Duodenal mucosa (tissue), 2 donors: ENCODE results near the gene MBOAT7.

Source experiments
- H3K27ac ChIP-seq: one replicate; pipeline ENCODE4 v1.7.0; 2013; ENCODE audit warnings: low read depth, low read length
- H3K27me3 ChIP-seq, 2 donors: one replicate each; pipeline ENCODE4 v1.7.0; 2013; ENCODE audit warnings: low read length in 2 of 2, control low read depth in 1 of 2; ENCODE audit not compliant: insufficient read depth in 2 of 2, control insufficient read depth in 1 of 2
- H3K36me3 ChIP-seq, 2 donors: one replicate each; pipeline ENCODE4 v1.7.0; 2013; ENCODE audit warnings: low read length in 2 of 2, control low read depth in 1 of 2; ENCODE audit not compliant: insufficient read depth in 2 of 2, control insufficient read depth in 1 of 2
- H3K4me1 ChIP-seq, 2 donors: one replicate each; pipeline ENCODE4 v1.7.0; 2013; ENCODE audit warnings: low read length in 2 of 2, control low read depth in 1 of 2; ENCODE audit not compliant: insufficient read depth in 2 of 2, control insufficient read depth in 1 of 2
- H3K4me3 ChIP-seq, 2 donors: one replicate each; pipeline ENCODE4 v1.7.0; 2013; ENCODE audit warnings: low read length in 2 of 2, low read depth in 1 of 2
- H3K9ac ChIP-seq, 2 donors: one replicate each; pipeline ENCODE4 v1.7.0; 2013; ENCODE audit warnings: low read length in 2 of 2, low read depth in 1 of 2
- H3K9me3 ChIP-seq, 2 donors: one replicate each; pipeline ENCODE4 v1.7.0; 2013; ENCODE audit warnings: low read length in 2 of 2, control low read depth in 1 of 2; ENCODE audit not compliant: control insufficient read depth in 1 of 2

The MBOAT7 gene

DNA sequence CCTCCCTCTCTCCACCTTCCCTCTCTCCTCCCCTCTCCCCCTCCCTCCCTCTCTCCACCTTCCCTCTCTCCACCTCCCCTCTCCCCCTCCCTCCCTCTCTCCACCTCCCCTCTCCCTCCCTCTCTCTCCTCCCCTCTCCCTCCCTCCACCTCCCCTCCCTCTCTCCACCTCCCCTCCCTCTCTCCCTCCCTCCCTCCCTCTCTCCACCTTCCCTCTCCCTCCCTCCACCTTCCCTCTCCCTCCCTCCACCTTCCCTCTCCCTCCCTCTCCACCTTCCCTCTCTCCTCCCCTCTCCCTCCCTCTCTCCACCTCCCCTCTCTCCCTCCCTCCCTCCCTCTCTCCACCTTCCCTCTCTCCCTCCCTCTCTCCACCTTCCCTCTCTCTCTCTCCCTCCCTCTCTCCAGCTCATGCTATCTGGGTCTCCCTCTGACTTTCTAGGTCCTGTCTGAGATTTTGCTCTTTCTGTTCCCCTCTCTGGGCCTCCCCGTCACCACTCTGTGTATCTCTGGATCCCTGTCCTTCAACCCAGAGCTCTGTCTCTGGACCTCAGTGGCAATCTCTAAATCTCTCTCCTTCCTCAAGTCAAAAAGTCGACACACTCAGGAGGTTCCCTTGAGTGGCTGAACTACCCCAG lies 55.3 kb downstream of the MBOAT7 start:
- Histone ChIP-seq H3K36me3 (peaks cover 14 to 16% of the 10 kb centered on the region in 2 donors), H3K27me3 (no peaks in the 10 kb centered on the region), H3K4me3 (no peak overlapping the region), H3K27ac (no peak overlapping the region), H3K9ac (no peak overlapping the region), H3K9me3 (no peaks in the 10 kb centered on the region), H3K4me1 (peaks cover 15 to 19% of the 10 kb centered on the region in 2 donors)

DNA sequence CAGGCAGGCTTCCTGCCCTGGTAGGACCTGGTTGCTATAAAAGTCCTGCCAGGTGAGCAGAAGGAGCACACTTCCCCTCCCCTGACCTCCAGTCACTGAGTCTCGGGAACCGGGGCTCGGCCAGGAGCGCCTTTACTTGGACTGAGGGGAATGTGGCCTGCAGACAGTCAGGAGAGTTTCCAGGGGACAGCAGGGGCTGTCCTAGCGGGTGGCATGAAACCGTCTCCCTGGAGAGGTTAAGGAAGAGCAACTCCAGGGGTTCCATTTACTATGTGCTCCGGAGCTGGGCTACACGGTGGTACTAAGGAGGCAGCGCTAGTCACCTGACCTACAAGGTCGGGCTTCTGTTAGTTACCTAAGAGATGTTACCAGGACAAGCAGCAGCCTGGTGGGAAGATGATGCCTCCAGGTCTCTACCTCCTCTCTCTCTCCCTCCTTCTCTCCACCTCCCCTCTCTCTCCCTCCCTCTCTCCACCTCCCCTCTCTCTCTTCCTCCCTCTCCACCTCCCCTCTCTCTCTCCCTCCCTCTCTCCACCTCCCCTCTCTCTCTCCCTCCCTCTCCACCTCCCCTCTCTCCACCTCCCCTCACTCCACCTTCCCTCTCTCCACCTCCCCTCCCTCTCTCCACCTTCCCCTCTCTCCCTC lies 55.9 kb downstream of the MBOAT7 start:
- Histone ChIP-seq H3K4me1 (peaks cover 10 to 12% of the 10 kb centered on the region in 2 donors), H3K9me3 (no peaks in the 10 kb centered on the region), H3K27ac (no peak overlapping the region), H3K36me3 (peaks cover 14 to 20% of the 10 kb centered on the region in 2 donors), H3K27me3 (no peaks in the 10 kb centered on the region), H3K9ac (no peak overlapping the region), H3K4me3 (no peak overlapping the region)

DNA sequence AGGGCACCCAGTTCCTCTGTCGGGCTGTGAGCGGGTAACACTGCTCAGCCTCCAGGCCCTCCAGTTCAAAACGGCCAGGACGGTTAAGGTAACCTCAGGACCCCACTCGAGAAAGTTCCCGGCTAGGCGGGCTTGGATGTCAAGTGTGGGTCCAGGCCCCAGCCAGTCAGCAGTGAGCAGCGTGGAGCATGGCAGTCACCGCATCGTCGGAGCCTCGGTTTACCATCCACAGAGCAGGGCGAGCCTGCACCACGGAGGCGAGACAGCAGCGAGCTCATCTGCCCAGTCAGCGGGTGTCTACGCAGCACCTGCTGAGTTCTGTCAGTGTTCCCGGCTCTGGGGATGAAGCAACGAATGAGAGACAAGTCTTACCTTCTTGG lies 59.8 kb downstream of the MBOAT7 start:
- Histone ChIP-seq H3K27me3 (no peaks in the 10 kb centered on the region), H3K9ac (no peak overlapping the region), H3K27ac (no peak overlapping the region), H3K9me3 (no peaks in the 10 kb centered on the region), H3K4me1 (no peaks in the 10 kb centered on the region), H3K4me3 (no peak overlapping the region), H3K36me3 (peaks cover 35 to 50% of the 10 kb centered on the region in 2 donors)

DNA sequence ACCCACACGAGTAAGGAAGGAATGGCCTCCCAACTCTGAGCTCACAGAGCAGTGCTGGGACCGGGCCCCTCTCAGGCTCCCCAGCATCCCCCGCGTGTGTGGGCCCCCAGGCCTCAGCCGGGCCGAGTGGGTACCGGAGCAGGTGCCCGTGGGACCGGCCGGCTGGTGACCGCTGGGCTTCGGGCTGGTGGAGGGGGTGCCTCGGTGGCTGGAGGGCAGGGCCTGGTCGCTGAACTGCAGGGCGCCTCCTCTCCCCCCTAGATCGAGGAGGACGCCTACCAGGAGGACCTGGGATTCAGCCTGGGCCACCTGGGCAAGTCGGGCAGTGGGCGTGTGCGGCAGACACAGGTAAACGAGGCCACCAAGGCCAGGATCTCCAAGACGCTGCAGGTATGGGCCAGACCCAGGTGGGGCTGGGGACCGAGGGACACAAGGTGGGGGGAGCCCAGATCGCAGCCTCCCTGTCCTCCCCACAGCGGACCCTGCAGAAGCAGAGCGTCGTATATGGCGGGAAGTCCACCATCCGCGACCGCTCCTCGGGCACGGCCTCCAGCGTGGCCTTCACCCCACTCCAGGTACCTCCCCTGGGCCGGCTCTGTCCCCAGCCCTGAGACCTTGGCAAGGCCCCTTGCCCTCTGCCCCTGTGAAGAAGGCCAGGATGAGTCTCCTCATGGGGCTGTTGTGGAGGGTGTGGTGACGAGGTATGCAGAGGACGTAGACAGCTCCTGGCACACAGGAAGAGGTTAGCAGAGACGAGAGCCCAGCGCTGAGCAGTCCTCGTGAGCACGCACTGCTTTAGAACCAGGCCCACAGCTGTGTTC lies 60.4 kb downstream of the MBOAT7 start:
- Histone ChIP-seq H3K9ac (no peak overlapping the region), H3K4me3 (no peak overlapping the region), H3K36me3 (peaks cover 38 to 55% of the 10 kb centered on the region in 2 donors)

DNA sequence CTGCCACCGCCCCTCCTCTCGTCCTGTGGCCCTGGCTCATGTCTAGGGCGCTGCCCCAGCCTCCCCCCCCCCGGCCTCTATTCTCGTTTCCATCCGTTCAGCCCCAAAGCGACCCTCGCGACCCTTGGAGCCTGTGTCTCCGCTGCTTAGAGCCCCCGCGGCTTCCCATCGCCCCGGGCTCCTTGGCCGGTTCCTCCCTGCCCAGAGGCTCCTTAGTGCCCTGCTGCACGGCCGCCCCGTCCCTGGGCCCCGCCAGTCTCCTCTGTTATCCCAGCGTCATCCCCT lies 61.0 kb downstream of the MBOAT7 start:
- Histone ChIP-seq H3K27ac (no peak overlapping the region), H3K9me3 (no peaks in the 10 kb centered on the region), H3K36me3 (peaks cover 42 to 61% of the 10 kb centered on the region in 2 donors)

More for the DNA sequence above, 60.4 kb downstream of the MBOAT7 start:
- no peaks in the 10 kb centered on the region for H3K9me3 ChIP-seq
- H3K27me3 ChIP-seq = no peaks in the 10 kb centered on the region
- no peak overlapping the region for H3K27ac ChIP-seq
- H3K4me1 ChIP-seq = no peaks in the 10 kb centered on the region

DNA sequence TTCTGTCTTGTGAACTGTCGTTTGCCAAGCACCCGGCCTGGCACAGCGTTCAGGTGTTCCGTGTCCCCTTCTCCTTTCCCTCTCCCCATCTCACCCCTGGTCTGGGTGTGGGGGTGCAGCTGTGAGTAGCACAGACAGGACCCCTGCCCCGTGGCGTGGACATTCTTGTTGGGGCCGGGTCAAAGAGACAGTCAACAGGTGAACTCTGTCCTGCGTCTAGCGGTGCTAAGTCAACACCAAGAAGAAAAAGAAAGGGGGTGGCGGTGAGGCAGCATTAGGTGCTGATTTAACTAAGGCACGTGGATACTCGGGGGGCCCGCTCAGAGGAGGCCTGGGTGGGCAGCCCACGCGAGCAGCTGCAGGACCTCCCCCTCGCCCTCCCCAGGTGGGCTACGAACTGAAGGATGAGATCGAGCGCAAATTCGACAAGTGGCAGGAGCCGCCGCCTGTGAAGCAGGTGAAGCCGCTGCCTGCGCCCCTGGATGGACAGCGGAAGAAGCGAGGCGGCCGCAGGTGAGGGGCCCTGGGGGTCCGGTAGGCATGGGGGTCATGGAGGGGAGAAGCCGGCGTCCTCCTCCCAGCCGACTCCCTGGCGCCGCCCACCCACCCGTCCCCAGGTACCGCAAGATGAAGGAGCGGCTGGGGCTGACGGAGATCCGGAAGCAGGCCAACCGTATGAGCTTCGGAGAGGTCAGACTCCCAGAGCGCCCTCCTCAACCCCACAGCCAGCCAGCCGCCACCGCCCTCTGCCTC lies 61.5 kb downstream of the MBOAT7 start:
- Histone ChIP-seq H3K4me3 (no peak overlapping the region), H3K27me3 (no peaks in the 10 kb centered on the region), H3K4me1 (no peaks in the 10 kb centered on the region), H3K9me3 (no peaks in the 10 kb centered on the region), H3K9ac (no peak overlapping the region), H3K36me3 (peaks cover 47 to 66% of the 10 kb centered on the region in 2 donors), H3K27ac (no peak overlapping the region)

More for the DNA sequence above, 61.0 kb downstream of the MBOAT7 start:
- Histone ChIP-seq H3K9ac (no peak overlapping the region), H3K4me3 (no peak overlapping the region), H3K27me3 (no peaks in the 10 kb centered on the region), H3K4me1 (no peaks in the 10 kb centered on the region)

GRCh38 chr19:54125713-54126112 lies 63.7 kb downstream of the MBOAT7 start:
- Histone ChIP-seq H3K36me3 (peaks cover 53 to 75% of the 10 kb centered on the region in 2 donors), H3K27me3 (no peaks in the 10 kb centered on the region), H3K9ac (no peak overlapping the region), H3K4me3 (no peak overlapping the region), H3K9me3 (no peaks in the 10 kb centered on the region), H3K4me1 (no peaks in the 10 kb centered on the region), H3K27ac (no peak overlapping the region)

- Histone ChIP-seq H3K36me3 (peaks cover 53 to 83% of the 10 kb centered on the region in 2 donors), H3K9me3 (no peaks in the 10 kb centered on the region), H3K4me3 (no peak overlapping the region), H3K27ac (no peak overlapping the region), H3K27me3 (no peaks in the 10 kb centered on the region), H3K4me1 (no peaks in the 10 kb centered on the region), H3K9ac (no peak overlapping the region)
Measured at GRCh38 chr19:54124393-54124792, 65.0 kb downstream of the MBOAT7 start.

DNA sequence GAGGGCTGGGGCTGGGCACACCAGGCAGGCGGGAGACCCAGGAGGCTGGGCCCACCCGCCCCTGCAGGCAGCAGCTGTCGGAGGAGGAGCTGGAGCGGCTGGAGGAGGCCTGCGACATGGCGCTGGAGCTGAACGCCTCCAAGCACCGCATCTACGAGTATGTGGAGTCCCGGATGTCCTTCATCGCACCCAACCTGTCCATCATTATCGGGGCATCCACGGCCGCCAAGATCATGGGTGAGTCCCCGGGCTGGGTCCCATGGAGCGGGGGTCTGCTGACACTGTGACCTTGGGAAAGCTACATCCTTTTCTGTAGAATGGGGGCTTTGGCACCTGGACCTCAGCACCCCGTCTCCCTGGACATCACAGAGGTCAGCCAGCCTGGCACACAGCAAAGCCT lies 65.7 kb downstream of the MBOAT7 start:
- H3K27me3 ChIP-seq = no peaks in the 10 kb centered on the region
- H3K9me3 ChIP-seq = no peaks in the 10 kb centered on the region
- no peak overlapping the region for H3K9ac ChIP-seq
- no peak overlapping the region for H3K27ac ChIP-seq
- H3K4me1 ChIP-seq = no peaks in the 10 kb centered on the region
- H3K36me3 ChIP-seq = peaks cover 51 to 81% of the 10 kb centered on the region in 2 donors
- no peak overlapping the region for H3K4me3 ChIP-seq
